ENCODE measurements around the gene SSX3.
"Not testable (repeated sequence)": the region's sequence is repeated elsewhere in the genome, so short reads cannot be mapped to it uniquely, and the experiment has no call there.

The SSX3 gene

GRCh38 chrX:48357681-48358080 is 1.2 kb upstream of the SSX3 start:
- no peak overlapping the region for H3K27ac ChIP-seq (ENCODE audit: insufficient read depth in 1 of 2, low read depth in 1 of 2, low read length in 2 of 2, poor library complexity in 1 of 2, severe bottlenecking in 2 of 2)
- no peak overlapping the region for H3K4me3 ChIP-seq (ENCODE audit: control insufficient read depth in 1 of 7, extremely low read depth in 1 of 7, insufficient read depth in 4 of 7, low read depth in 2 of 7, low read length in 6 of 7)
- ChIA-PET POLR2A (no interaction called here), CTCF (no interaction called here)
- H3K9me3 ChIP-seq (ENCODE audit: control extremely low read depth in 1 of 5, control insufficient read depth in 4 of 5, insufficient read depth in 2 of 5, low read depth in 1 of 5, low read length in 4 of 5), result peaks cover 0 to 3% (median 0%) of the 10 kb centered on the region in 5 experiments
- H3K4me1 ChIP-seq (ENCODE audit: control extremely low read depth in 1 of 4, control insufficient read depth in 4 of 4, insufficient read depth in 4 of 4, low read length in 3 of 4), result no peaks in the 10 kb centered on the region
- 100% methylated on average over 3 of the region's 8 CpGs for WGBS (ENCODE audit: insufficient coverage)
- peaks cover 0 to 4% (median 0%) of the 10 kb centered on the region in 5 experiments for H3K27me3 ChIP-seq (replicated peaks in 2 of 5; ENCODE audit: control insufficient read depth in 4 of 5, insufficient read depth in 5 of 5, low read length in 4 of 5)
- DNase-seq, result no peak
- H3K36me3 ChIP-seq (ENCODE audit: control insufficient read depth in 4 of 4, insufficient read depth in 4 of 4, low read length in 3 of 4), result no peaks in the 10 kb centered on the region

GRCh38 chrX:48346059-48346458 is 10.4 kb downstream of the SSX3 start:
- DNase-seq; POLR2A ChIA-PET; CTCF ChIA-PET; H3K4me3 ChIP-seq (ENCODE audit: control insufficient read depth in 1 of 7, extremely low read depth in 1 of 7, insufficient read depth in 4 of 7, low read depth in 2 of 7, low read length in 6 of 7); H3K36me3 ChIP-seq (ENCODE audit: control insufficient read depth in 4 of 4, insufficient read depth in 4 of 4, low read length in 3 of 4); H3K4me1 ChIP-seq (ENCODE audit: control extremely low read depth in 1 of 4, control insufficient read depth in 4 of 4, insufficient read depth in 4 of 4, low read length in 3 of 4); H3K9me3 ChIP-seq (ENCODE audit: control extremely low read depth in 1 of 5, control insufficient read depth in 4 of 5, insufficient read depth in 2 of 5, low read depth in 1 of 5, low read length in 4 of 5); H3K27ac ChIP-seq (ENCODE audit: insufficient read depth in 1 of 2, low read depth in 1 of 2, low read length in 2 of 2, poor library complexity in 1 of 2, severe bottlenecking in 2 of 2); H3K27me3 ChIP-seq (replicated peaks in 2 of 5; ENCODE audit: control insufficient read depth in 4 of 5, insufficient read depth in 5 of 5, low read length in 4 of 5): not testable (repeated sequence)
- WGBS (ENCODE audit: insufficient coverage), result 71% methylated on average over 6 of the region's 8 CpGs

GRCh38 chrX:48313996-48314395 is 42.5 kb downstream of the SSX3 start:
- H3K27me3 ChIP-seq (replicated peaks in 2 of 5; ENCODE audit: control insufficient read depth in 4 of 5, insufficient read depth in 5 of 5, low read length in 4 of 5); H3K4me3 ChIP-seq (ENCODE audit: control insufficient read depth in 1 of 7, extremely low read depth in 1 of 7, insufficient read depth in 4 of 7, low read depth in 2 of 7, low read length in 6 of 7); CTCF ChIA-PET; DNase-seq; H3K27ac ChIP-seq (ENCODE audit: insufficient read depth in 1 of 2, low read depth in 1 of 2, low read length in 2 of 2, poor library complexity in 1 of 2, severe bottlenecking in 2 of 2); POLR2A ChIA-PET; H3K4me1 ChIP-seq (ENCODE audit: control extremely low read depth in 1 of 4, control insufficient read depth in 4 of 4, insufficient read depth in 4 of 4, low read length in 3 of 4); H3K36me3 ChIP-seq (ENCODE audit: control insufficient read depth in 4 of 4, insufficient read depth in 4 of 4, low read length in 3 of 4); H3K9me3 ChIP-seq (ENCODE audit: control extremely low read depth in 1 of 5, control insufficient read depth in 4 of 5, insufficient read depth in 2 of 5, low read depth in 1 of 5, low read length in 4 of 5): not testable (repeated sequence)
- WGBS (ENCODE audit: insufficient coverage), result no CpG with 5 or more reads among the region's 2 CpGs

GRCh38 chrX:48306175-48306574 is 50.3 kb downstream of the SSX3 start:
- CTCF ChIA-PET, result no interaction called here
- Histone ChIP-seq H3K36me3 (ENCODE audit: control insufficient read depth in 4 of 4, insufficient read depth in 4 of 4, low read length in 3 of 4) (no peaks in the 10 kb centered on the region), H3K4me3 (ENCODE audit: control insufficient read depth in 1 of 7, extremely low read depth in 1 of 7, insufficient read depth in 4 of 7, low read depth in 2 of 7, low read length in 6 of 7) (no peak overlapping the region), H3K4me1 (ENCODE audit: control extremely low read depth in 1 of 4, control insufficient read depth in 4 of 4, insufficient read depth in 4 of 4, low read length in 3 of 4) (no peaks in the 10 kb centered on the region), H3K9me3 (ENCODE audit: control extremely low read depth in 1 of 5, control insufficient read depth in 4 of 5, insufficient read depth in 2 of 5, low read depth in 1 of 5, low read length in 4 of 5) (no peaks in the 10 kb centered on the region), H3K27ac (ENCODE audit: insufficient read depth in 1 of 2, low read depth in 1 of 2, low read length in 2 of 2, poor library complexity in 1 of 2, severe bottlenecking in 2 of 2) (no peak overlapping the region), H3K27me3 (replicated peaks in 2 of 5; ENCODE audit: control insufficient read depth in 4 of 5, insufficient read depth in 5 of 5, low read length in 4 of 5) (no peaks in the 10 kb centered on the region)
- 91% methylated on average over 9 of the region's 11 CpGs for WGBS (ENCODE audit: insufficient coverage)
- POLR2A ChIA-PET, result no interaction called here
- no peak for DNase-seq
